Measurements from ENCODE around the gene ARTN. TPM values are rescaled to one million over a fixed set of nuclear protein-coding genes. Genes with fewer than 3 reads are reported as not detected.

The ARTN gene
- total and polyA plus RNA-seq, 5 donors, result 0.34 to 1.3 (median 0.50) TPM

DNA sequence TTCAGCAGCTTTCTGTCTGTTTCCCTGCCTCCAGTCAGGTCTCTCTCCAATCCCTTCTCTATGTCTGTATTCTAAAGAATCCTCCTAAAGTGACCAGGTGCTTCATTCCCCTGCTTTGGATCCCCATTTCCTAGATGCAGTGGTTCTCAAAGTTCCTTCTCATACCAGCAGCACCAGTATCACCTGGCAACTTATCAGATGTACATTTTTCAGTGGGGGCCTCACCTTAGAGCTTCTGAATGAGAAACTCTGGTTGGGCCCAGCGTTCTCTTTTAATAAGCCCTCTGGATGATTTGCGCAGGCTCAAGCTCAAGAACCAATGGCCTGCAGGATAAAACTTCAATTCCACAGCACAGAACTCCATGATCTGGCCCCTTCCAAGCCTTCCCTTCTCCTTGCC, 25.4 kb upstream of the ARTN start:
- WGBS, result 98% methylated on average over 2 of the region's 2 CpGs
- Histone ChIP-seq H3K27ac (ENCODE audit: low read length) (no peak overlapping the region), H3K4me3 (ENCODE audit: low read length) (no peak overlapping the region), H3K9me3 (ENCODE audit: control insufficient read depth, low read length) (no peaks in the 10 kb centered on the region), H3K4me1 (ENCODE audit: control insufficient read depth, insufficient read depth, low read length) (no peaks in the 10 kb centered on the region), H3K27me3 (ENCODE audit: control insufficient read depth, insufficient read depth) (no peaks in the 10 kb centered on the region)
- intact Hi-C loops (cut with DNase I), result no loop called here
- DNase-seq, result no peak
- no peak for ATAC-seq

DNA sequence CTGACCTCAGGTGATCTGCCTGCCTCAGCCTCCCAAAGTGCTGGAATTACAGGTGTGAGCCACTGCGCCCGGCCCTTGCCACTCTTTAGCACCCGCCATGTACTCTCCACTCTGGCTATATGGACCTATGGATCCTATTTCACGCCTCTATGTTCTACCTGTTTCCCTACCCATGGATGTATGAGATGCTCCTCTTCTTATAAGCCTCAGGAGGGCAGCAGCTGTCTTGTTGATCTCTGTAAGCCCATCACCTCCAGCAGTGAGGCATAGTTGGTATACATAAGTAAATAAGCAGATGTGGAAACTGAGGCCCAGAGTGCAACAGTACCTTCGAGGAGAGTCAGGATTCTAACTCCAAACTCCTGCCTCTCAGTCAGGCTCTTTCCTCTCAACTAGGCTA, 24.7 kb upstream of the ARTN start:
- H3K4me1 ChIP-seq (ENCODE audit: control insufficient read depth, insufficient read depth, low read length), result no peaks in the 10 kb centered on the region
- no peak for ATAC-seq
- H3K9me3 ChIP-seq (ENCODE audit: control insufficient read depth, low read length), result no peaks in the 10 kb centered on the region
- intact Hi-C loops (cut with DNase I), result no loop called here
- no peak overlapping the region for H3K4me3 ChIP-seq (ENCODE audit: low read length)
- WGBS, result 97% methylated on average over 5 of the region's 5 CpGs
- no peak for DNase-seq
- no peaks in the 10 kb centered on the region for H3K27me3 ChIP-seq (ENCODE audit: control insufficient read depth, insufficient read depth)
- H3K27ac ChIP-seq (ENCODE audit: low read length), result no peak overlapping the region

DNA sequence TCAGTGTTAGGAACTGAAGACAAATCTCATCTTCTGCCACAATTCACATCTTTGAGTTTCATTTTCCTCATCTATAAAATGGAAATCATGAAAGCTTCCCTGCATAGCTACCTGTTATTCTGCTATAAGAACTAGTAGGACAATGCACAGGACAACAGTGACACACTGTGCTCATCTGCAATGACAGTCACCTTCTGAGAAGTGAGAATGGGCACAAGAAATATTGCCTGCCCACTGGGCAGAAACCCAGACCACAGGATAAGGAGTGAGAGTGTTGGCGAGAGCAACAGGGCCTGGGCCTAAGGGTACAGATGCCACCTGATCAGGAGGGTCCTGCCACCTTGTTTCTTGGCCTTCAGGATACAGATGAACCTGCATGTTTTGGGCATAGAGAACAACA, 23.3 kb upstream of the ARTN start:
- H3K27me3 ChIP-seq (ENCODE audit: control insufficient read depth, insufficient read depth), result no peaks in the 10 kb centered on the region
- 89% methylated on average over 1 of the region's 1 CpG for WGBS
- H3K4me1 ChIP-seq (ENCODE audit: control insufficient read depth, insufficient read depth, low read length), result no peaks in the 10 kb centered on the region
- DNase-seq, result no peak
- intact Hi-C loops (cut with DNase I), result no loop called here
- no peaks in the 10 kb centered on the region for H3K9me3 ChIP-seq (ENCODE audit: control insufficient read depth, low read length)
- ATAC-seq, result no peak
- H3K27ac ChIP-seq (ENCODE audit: low read length), result no peak overlapping the region
- no peak overlapping the region for H3K4me3 ChIP-seq (ENCODE audit: low read length)

DNA sequence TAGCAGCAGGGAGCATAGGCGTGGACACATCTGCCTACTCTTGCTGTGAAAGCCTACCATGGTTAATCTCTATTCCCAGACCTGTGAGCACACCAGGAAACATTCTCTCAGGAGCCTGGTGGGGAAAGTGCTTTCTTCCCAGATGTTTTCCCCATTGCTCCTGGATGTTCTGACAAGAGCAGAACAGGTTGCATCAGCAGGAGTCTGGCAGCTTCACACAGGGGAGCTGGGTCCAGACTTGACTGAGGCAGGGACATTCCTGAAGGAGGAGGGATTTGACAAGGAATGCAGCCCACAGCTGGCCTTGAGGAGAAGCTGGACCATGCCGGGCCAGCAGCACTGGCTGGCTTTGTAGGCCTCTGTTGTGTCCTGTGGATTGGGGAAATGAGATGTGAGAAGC, 21.0 kb upstream of the ARTN start:
- H3K9me3 ChIP-seq (ENCODE audit: control insufficient read depth, low read length), result no peaks in the 10 kb centered on the region
- intact Hi-C loops (cut with DNase I), result no loop called here
- no peak overlapping the region for H3K27ac ChIP-seq (ENCODE audit: low read length)
- no peak overlapping the region for H3K4me3 ChIP-seq (ENCODE audit: low read length)
- ATAC-seq (peak in 1 of 2 donors; percentile 50), DNase-seq (no peak)
- H3K27me3 ChIP-seq (ENCODE audit: control insufficient read depth, insufficient read depth), result no peaks in the 10 kb centered on the region
- WGBS, result 67% methylated on average over 2 of the region's 2 CpGs
- no peaks in the 10 kb centered on the region for H3K4me1 ChIP-seq (ENCODE audit: control insufficient read depth, insufficient read depth, low read length)

DNA sequence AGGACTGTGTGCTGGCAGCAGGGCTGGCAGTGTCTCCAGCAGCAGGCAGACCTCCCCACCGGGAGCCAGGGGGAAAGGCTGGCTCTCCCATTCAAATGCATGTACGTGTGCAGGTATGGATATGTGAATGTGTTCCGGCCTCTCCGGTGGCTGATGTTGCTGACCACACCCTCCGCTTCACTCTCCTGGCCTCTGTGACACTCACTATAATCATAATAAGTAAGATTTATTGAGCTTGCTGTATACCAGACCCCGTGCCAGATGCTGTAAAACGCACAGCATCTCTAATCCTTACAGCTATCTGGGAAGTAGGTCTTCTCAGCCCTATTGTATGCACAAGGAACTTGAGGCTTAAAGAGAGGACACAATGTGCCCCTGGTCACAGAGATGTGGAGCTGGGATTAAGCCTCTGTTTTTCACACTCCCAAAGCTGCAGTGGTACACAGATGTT, 20.5 kb upstream of the ARTN start:
- H3K27me3 ChIP-seq (ENCODE audit: control insufficient read depth, insufficient read depth), result no peaks in the 10 kb centered on the region
- H3K4me1 ChIP-seq (ENCODE audit: control insufficient read depth, insufficient read depth, low read length), result no peaks in the 10 kb centered on the region
- no peak overlapping the region for H3K27ac ChIP-seq (ENCODE audit: low read length)
- H3K4me3 ChIP-seq (ENCODE audit: low read length), result no peak overlapping the region
- DNase-seq (no peak), ATAC-seq (no peak)
- no peaks in the 10 kb centered on the region for H3K9me3 ChIP-seq (ENCODE audit: control insufficient read depth, low read length)
- intact Hi-C loops (cut with DNase I), result no loop called here
- WGBS, result 87% methylated on average over 7 of the region's 7 CpGs

DNA sequence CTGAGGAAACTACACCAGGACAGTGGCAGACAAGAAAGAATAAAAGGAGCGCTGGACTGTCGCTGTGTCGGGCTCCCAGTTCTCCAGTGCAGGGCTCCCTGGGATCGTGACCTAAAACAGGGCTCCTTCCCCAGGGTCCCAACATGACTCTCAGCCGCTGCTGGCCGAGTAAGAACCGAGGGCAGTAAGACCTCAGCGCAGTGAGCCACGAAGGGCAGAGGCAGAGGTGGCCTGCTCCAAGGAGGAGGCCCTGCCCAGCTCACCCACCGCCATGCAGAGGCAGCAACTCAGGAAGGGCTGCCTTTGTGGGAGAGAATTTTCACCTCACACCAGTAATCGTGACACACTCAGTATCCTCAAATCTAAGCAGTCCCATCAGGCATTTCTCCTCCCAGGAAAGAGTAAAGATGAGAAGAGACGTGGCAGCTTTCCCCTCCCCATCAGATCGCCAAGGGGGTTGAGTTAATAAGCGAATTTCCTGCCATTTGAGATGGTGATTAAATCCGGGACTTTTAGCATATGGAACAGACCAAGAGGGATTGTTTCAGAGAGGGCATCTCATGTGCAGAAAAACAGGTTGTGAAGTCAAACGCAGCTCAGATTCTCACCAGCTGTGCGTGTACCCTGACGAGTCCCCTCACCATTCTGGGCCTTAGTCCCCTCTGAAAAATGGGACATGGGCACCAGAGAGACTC, 19.8 kb upstream of the ARTN start:
- no peaks in the 10 kb centered on the region for H3K9me3 ChIP-seq (ENCODE audit: control insufficient read depth, low read length)
- H3K27ac ChIP-seq (ENCODE audit: low read length), result no peak overlapping the region
- no peaks in the 10 kb centered on the region for H3K27me3 ChIP-seq (ENCODE audit: control insufficient read depth, insufficient read depth)
- intact Hi-C loops (cut with DNase I), result no loop called here
- WGBS, result 86% methylated on average over 18 of the region's 18 CpGs
- ATAC-seq (no peak), DNase-seq (no peak)
- H3K4me3 ChIP-seq (ENCODE audit: low read length), result no peak overlapping the region
- no peaks in the 10 kb centered on the region for H3K4me1 ChIP-seq (ENCODE audit: control insufficient read depth, insufficient read depth, low read length)

DNA sequence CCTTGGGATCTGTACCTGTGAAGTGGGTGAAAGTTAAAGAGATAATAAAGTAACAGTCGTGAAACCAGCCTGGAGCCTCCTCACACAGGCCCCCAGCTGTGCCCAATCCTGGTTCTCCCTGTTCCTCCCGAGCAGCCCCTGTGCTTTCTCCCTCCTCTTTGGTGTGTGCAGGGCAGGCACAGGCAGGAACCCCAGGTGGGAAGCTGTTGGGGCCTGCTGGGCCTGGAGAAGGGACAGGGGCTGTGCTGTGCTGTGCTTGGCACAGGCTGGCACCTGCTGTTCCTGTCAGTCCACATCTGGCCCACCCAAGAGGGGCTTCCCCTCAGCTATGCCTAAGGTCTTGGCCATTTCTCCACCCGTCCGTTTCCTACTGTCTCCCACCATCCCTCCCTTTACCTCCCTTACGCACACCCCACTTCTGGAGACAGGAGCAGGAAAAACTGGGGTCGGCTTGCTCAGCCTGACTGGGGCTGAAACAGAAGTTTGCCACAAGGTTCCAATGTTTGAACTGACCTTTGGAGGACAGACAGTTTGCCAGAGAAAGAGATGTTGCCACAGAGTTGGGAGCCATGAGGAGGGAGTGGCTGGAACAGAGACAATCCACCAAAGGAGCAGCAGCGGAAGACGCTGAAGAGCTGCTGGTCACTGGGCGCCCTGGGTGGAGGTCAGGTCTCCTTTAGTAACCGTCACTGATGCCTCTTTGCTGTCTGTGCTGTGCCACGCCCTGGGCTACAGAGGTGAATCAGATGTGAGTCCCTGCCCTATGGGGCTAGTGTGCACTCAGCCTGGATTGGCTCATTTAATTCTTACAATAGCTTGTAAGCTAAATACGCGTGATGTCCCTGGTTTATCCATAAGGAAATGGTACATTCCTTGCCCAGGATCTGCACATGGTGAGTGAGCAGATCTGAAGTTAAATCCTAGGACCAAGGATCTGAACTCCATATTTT, 18.8 kb upstream of the ARTN start:
- no peak overlapping the region for H3K4me3 ChIP-seq (ENCODE audit: low read length)
- H3K4me1 ChIP-seq (ENCODE audit: control insufficient read depth, insufficient read depth, low read length), result no peaks in the 10 kb centered on the region
- H3K9me3 ChIP-seq (ENCODE audit: control insufficient read depth, low read length), result no peaks in the 10 kb centered on the region
- 93% methylated on average over 13 of the region's 13 CpGs for WGBS
- H3K27ac ChIP-seq (ENCODE audit: low read length), result no peak overlapping the region
- no peak for DNase-seq
- intact Hi-C loops (cut with DNase I), result no loop called here
- H3K27me3 ChIP-seq (ENCODE audit: control insufficient read depth, insufficient read depth), result no peaks in the 10 kb centered on the region
- no peak for ATAC-seq

DNA sequence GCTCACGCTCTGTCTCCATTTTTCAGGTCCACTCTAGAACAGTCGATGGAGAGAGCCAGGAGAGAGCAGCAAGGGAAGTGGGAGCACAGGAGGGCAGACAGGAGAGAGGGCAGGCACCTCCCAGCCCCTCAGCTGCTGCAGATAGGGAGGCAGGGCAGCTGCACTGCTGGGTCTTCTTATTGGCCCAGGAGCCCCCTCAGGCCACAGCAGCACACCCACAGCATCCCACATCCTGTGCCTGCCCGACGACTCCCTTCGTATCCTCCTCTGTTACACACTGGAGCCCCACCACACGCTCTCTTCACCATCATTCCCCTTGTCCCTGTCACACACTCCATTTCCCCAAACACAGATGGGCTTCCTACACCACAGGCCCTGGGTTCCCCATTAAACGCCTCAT, 13.7 kb upstream of the ARTN start:
- no peak for ATAC-seq

DNA sequence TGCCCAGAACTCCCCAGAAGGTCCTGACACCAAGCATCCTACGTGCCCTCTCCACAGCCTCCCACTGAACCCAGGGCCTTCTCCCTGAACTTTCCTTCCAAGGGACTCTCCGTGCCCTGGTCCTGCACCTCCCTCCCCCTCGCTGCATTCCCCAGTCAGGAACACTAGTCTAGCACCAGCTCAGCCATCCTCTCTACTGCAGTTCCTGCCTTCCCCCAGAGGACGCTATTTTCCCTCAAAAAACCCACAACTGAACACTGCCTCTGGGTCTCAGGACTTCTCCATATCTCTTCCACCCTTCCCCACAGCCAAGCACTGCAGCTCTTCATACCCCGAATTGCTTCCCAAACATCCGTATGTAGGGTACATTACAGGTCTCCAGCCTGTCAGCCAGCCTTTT, 12.6 kb upstream of the ARTN start:
- 92% methylated on average over 6 of the region's 6 CpGs for WGBS
- H3K4me3 ChIP-seq (ENCODE audit: low read length), result no peak overlapping the region

More for the DNA sequence above, 13.7 kb upstream of the ARTN start:
- no peaks in the 10 kb centered on the region for H3K9me3 ChIP-seq (ENCODE audit: control insufficient read depth, low read length)
- H3K27ac ChIP-seq (ENCODE audit: low read length), result no peak overlapping the region
- intact Hi-C loops (cut with DNase I), result no loop called here
- no peak for DNase-seq
- no peaks in the 10 kb centered on the region for H3K27me3 ChIP-seq (ENCODE audit: control insufficient read depth, insufficient read depth)
- 88% methylated on average over 7 of the region's 7 CpGs for WGBS
- H3K4me3 ChIP-seq (ENCODE audit: low read length), result no peak overlapping the region
- H3K4me1 ChIP-seq (ENCODE audit: control insufficient read depth, insufficient read depth, low read length), result no peaks in the 10 kb centered on the region

DNA sequence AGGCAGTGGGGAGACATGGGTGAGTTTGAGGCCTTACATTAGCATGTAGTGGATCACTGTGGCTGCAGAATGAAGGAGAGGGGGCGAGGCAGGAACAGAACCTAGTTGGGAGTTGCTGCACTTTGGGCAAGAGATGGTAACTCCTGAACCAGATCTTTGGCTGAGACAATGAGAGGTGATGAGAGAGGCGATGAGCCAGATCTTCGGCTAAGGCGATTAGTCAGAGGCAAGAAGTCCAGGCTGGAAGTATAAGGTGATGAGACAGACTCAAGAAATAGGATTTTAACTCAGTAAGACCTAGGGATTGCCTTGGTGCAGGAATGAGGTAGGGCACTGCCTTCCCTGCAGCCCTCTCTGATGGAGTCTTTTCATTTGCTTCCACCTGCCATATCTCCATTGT, 9.1 kb upstream of the ARTN start:
- no peak overlapping the region for H3K4me3 ChIP-seq (ENCODE audit: low read length)
- WGBS, result 86% methylated on average over 4 of the region's 4 CpGs
- no peaks in the 10 kb centered on the region for H3K4me1 ChIP-seq (ENCODE audit: control insufficient read depth, insufficient read depth, low read length)
- ATAC-seq, result no peak
- DNase-seq, result no peak
- intact Hi-C loops (cut with DNase I), result no loop called here
- no peaks in the 10 kb centered on the region for H3K27me3 ChIP-seq (ENCODE audit: control insufficient read depth, insufficient read depth)
- H3K9me3 ChIP-seq (ENCODE audit: control insufficient read depth, low read length), result no peaks in the 10 kb centered on the region
- H3K27ac ChIP-seq (ENCODE audit: low read length), result no peak overlapping the region

More for the DNA sequence above, 12.6 kb upstream of the ARTN start:
- Histone ChIP-seq H3K27me3 (ENCODE audit: control insufficient read depth, insufficient read depth) (no peaks in the 10 kb centered on the region), H3K4me1 (ENCODE audit: control insufficient read depth, insufficient read depth, low read length) (no peaks in the 10 kb centered on the region), H3K9me3 (ENCODE audit: control insufficient read depth, low read length) (no peaks in the 10 kb centered on the region), H3K27ac (ENCODE audit: low read length) (no peak overlapping the region)
- ATAC-seq (no peak), DNase-seq (no peak)
- intact Hi-C loops (cut with DNase I), result no loop called here

DNA sequence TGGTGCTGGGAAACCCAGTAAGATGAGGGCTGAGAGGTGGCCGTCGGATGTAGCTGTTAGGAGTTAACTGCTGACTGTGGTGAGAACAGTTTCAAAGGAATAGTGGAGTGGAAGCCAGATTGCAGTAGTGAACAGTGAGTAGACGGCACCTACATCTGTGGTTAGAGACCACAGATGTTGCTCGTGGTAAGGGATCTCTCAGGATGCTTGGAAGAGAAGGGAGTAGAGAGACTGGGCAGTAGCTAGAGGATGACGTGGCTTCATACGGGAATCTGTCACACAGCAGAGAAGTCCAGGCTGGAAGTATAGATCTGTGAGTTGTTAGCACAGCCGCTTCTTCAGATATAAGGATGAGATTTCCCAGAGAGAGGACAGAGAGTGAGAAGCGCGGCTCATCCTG, 7.8 kb upstream of the ARTN start:
- DNase-seq, result no peak
- H3K4me1 ChIP-seq (ENCODE audit: control insufficient read depth, insufficient read depth, low read length), result no peaks in the 10 kb centered on the region
- WGBS, result 91% methylated on average over 9 of the region's 9 CpGs
- H3K27me3 ChIP-seq (ENCODE audit: control insufficient read depth, insufficient read depth), result no peaks in the 10 kb centered on the region
- H3K9me3 ChIP-seq (ENCODE audit: control insufficient read depth, low read length), result no peaks in the 10 kb centered on the region
- H3K4me3 ChIP-seq (ENCODE audit: low read length), result no peak overlapping the region
- ATAC-seq, result no peak
- no peak overlapping the region for H3K27ac ChIP-seq (ENCODE audit: low read length)
- intact Hi-C loops (cut with DNase I), result no loop called here
